Peyer's patch (tissue), 4 donors: ENCODE data around the gene COL23A1. TPM values are rescaled to one million over a fixed set of nuclear protein-coding genes. Genes with fewer than 3 reads are reported as not detected.

ENCODE experiments used
- DNase-seq, 3 donors: peaks; one replicate each; pipeline ENCODE4 v3.0.0-alpha.2; 2017 to 2019
- H3K27ac ChIP-seq, 4 donors: fragments of 200-600 bp; sonication (generic); one replicate each; pipeline ENCODE4 v1.5.1; 2016 to 2019
- H3K27me3 ChIP-seq, 2 donors: fragments of 200-600 bp; sonication (generic); one replicate each; pipeline ENCODE4 v1.5.1; 2019
- H3K36me3 ChIP-seq, 3 donors: fragments of 200-600 bp; sonication (generic); one replicate each; pipeline ENCODE4 v1.5.1; 2016 to 2019
- H3K4me1 ChIP-seq, 4 donors: fragments of 200-600 bp; sonication (generic); one replicate each; pipeline ENCODE4 v1.5.1; 2016 to 2019
- H3K4me3 ChIP-seq, 4 donors: fragments of 200-600 bp; sonication (generic); 1 replicate in 3 of 4; 2 replicates in 1 of 4; pipeline ENCODE4 v1.5.1; 2016 to 2019; ENCODE audit warnings: mild to moderate bottlenecking in 1 of 4
- H3K9me3 ChIP-seq, 4 donors: fragments of 200-600 bp; sonication (generic); one replicate each; pipeline ENCODE4 v1.5.1; 2016 to 2019; ENCODE audit warnings: mild to moderate bottlenecking in 1 of 4
- CTCF ChIP-seq, 6 experiments: fragments of 450-650 bp in 4 of 6; fragments of 200-600 bp in 2 of 6; sonication (generic) in 1 of 6; IDR thresholded peaks; one replicate each; pipeline ENCODE4 v1.5.1; 2017 to 2019; ENCODE audit warnings: antibody characterized with exemption in 6 of 6, mild to moderate bottlenecking in 3 of 6, moderate library complexity in 1 of 6
- POLR2A ChIP-seq, 2 donors: fragments of 450-650 bp; IDR thresholded peaks; one replicate each; pipeline ENCODE4 v1.5.1; 2017; ENCODE audit warnings: antibody characterized with exemption in 2 of 2, mild to moderate bottlenecking in 2 of 2, moderate library complexity in 2 of 2
- total RNA-seq, 4 donors: library from RNA; depleted of rRNA; stranded (reverse); fragments of >200 nt; gene quantifications; one replicate each; pipeline ENCODE4 v1.1.0, GENCODE V29; 2016

The COL23A1 gene
- total RNA-seq, 4 donors from 2014 or later, result 0.57 to 5.8 (median 1.2) TPM; not detected in 1

- Histone ChIP-seq H3K36me3 (no peaks in the 10 kb centered on the region), H3K27me3 (no peaks in the 10 kb centered on the region), H3K4me1 (no peaks in the 10 kb centered on the region), H3K27ac (no peak overlapping the region), H3K4me3 (no peak overlapping the region), H3K9me3 (no peaks in the 10 kb centered on the region)
- DNase-seq, result no peak
- TF ChIP-seq CTCF (IDR thresholded peaks at IDR 0.05), result no peak
- no peak for TF ChIP-seq POLR2A (IDR thresholded peaks at IDR 0.05)
These were observed 251.4 kb downstream of the COL23A1 start for GRCh38 chr5:178338750-178339144.

GRCh38 chr5:178338126-178338749 is 252.0 kb downstream of the COL23A1 start:
- no peak overlapping the region for H3K27ac ChIP-seq
- no peaks in the 10 kb centered on the region for H3K36me3 ChIP-seq
- no peaks in the 10 kb centered on the region for H3K27me3 ChIP-seq
- DNase-seq, result no peak
- H3K4me3 ChIP-seq, result no peak overlapping the region
- TF ChIP-seq POLR2A (IDR thresholded peaks at IDR 0.05) (no peak), CTCF (IDR thresholded peaks at IDR 0.05) (no peak)
- no peaks in the 10 kb centered on the region for H3K4me1 ChIP-seq
- no peaks in the 10 kb centered on the region for H3K9me3 ChIP-seq

GRCh38 chr5:178337334-178337741 is 252.9 kb downstream of the COL23A1 start:
- Histone ChIP-seq H3K4me1 (peaks cover 0 to 1% (median 0%) of the 10 kb centered on the region in 4 donors), H3K36me3 (no peaks in the 10 kb centered on the region), H3K27ac (no peak overlapping the region), H3K27me3 (no peaks in the 10 kb centered on the region), H3K4me3 (no peak overlapping the region), H3K9me3 (no peaks in the 10 kb centered on the region)
- DNase-seq, result no peak
- no peak for TF ChIP-seq POLR2A (IDR thresholded peaks at IDR 0.05)
- no peak for TF ChIP-seq CTCF (IDR thresholded peaks at IDR 0.05)

GRCh38 chr5:178336889-178337288 is 253.3 kb downstream of the COL23A1 start:
- no peaks in the 10 kb centered on the region for H3K27me3 ChIP-seq
- no peak for TF ChIP-seq POLR2A (IDR thresholded peaks at IDR 0.05)
- no peak for TF ChIP-seq CTCF (IDR thresholded peaks at IDR 0.05)
- no peak overlapping the region for H3K4me3 ChIP-seq
- no peak for DNase-seq
- no peaks in the 10 kb centered on the region for H3K36me3 ChIP-seq
- H3K9me3 ChIP-seq, result no peaks in the 10 kb centered on the region
- no peak overlapping the region for H3K27ac ChIP-seq
- peaks cover 0 to 6% (median 0%) of the 10 kb centered on the region in 4 donors for H3K4me1 ChIP-seq

- no peak for TF ChIP-seq CTCF (IDR thresholded peaks at IDR 0.05)
- TF ChIP-seq POLR2A (IDR thresholded peaks at IDR 0.05), result no peak
- H3K4me1 ChIP-seq, result peaks cover 0 to 19% (median 0%) of the 10 kb centered on the region in 4 donors
- no peaks in the 10 kb centered on the region for H3K36me3 ChIP-seq
- no peak overlapping the region for H3K4me3 ChIP-seq
- no peaks in the 10 kb centered on the region for H3K9me3 ChIP-seq
- no peaks in the 10 kb centered on the region for H3K27me3 ChIP-seq
- no peak for DNase-seq
- H3K27ac ChIP-seq, result no peak overlapping the region
These were observed 254.7 kb downstream of the COL23A1 start for GRCh38 chr5:178335302-178336030.
